T-helper 1 cell (primary cell): ENCODE data around the gene MTREX.
"Not testable (repeated sequence)": the region's sequence is repeated elsewhere in the genome, so short reads cannot be mapped to it uniquely, and the experiment has no call there.

ENCODE experiments used
- DNase-seq, 5 donors: peaks; one replicate each; pipeline ENCODE4 v3.0.0-alpha.2; 2012 to 2020
- total RNA-seq, 4 donors: gene quantifications; one replicate each; lab custom pipeline; 2026; lab: John Stamatoyannopoulos, UW

The MTREX gene
- 68.0 to 88.1 (median 79.9) reads per million in 4 donors for total RNA-seq

GRCh38 chr5:55307383-55308253 is at the start of gene MTREX, which contains the start of gene DHX29:
Gene MTREX, plus strand, starts transcription at chr5:55307989. Its CDS starts 25 bp downstream, at chr5:55308014.
Gene DHX29, minus strand, starts transcription at chr5:55307694. Its CDS starts 121 bp downstream, at chr5:55307573.
- DNase-seq, result peak; percentile 73 to 89 (median 80)

- no peak for DNase-seq
Observed at GRCh38 chr5:55258339-55258738, 49.5 kb upstream of the MTREX start.

GRCh38 chr5:55276771-55277170 is 31.0 kb upstream of the MTREX start:
- no peak for DNase-seq

- DNase-seq, result no peak
Observed at GRCh38 chr5:55278778-55279177, 29.0 kb upstream of the MTREX start.

GRCh38 chr5:55286411-55286933 is 21.3 kb upstream of the MTREX start:
- DNase-seq, result no peak

- no peak for DNase-seq
Observed at GRCh38 chr5:55289808-55290207, 18.0 kb upstream of the MTREX start.

DNA sequence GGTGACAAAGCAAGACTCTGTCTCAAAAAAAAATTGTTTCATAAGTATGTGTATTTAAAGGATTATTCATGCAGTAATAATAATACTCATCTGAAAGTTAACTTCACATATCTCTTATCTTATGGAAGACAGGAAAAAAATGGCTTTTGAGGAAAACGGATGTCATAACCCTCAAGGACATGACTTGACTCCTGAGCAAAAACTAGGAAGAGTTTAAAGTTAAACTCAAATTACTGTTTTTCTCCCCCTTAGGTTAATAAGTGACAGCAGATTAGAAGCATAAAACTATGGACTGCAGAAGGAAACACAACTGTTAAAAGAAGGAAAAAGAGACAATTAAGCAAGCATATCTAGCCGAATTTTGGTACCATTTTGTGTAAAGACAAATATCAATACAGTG is 16.8 kb upstream of the MTREX start:
- no peak for DNase-seq

DNA sequence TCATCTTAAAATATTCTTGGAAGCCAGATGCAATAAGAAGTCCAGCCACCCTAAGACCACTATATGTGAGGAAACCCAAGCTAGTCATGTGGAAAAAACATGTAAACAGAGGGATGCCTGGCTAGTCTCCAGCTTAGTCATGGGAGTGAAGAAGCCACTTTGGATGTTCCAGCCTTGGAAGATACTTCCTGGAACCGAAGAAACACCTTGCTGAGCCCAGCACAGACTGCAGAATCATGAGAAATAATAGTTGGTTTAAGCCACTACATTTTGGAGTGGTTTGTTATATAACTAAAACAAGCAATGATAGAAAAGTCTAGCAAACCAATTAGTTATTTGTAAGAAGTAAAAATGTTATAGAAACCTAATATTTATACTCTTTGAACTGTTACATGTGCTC is 12.9 kb upstream of the MTREX start:
- DNase-seq, result no peak

DNA sequence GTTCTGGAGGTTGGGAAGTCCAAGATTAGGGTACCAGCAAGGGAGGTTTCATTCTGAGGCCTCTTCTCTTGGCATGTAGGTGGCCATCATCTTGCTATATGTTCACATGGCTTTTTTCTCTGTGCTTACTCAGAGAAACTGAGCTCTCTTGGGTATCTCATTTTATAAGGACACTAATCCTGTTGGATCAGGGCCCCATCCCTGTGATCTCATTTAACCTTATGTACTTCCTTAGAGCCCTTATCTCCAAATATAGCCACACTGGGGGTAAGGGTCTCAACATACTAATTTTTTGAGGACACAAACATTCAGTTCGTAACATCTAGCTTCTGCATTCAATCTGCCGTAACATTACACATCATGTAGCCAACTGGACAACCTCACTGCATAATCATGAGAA is 6.9 kb upstream of the MTREX start:
- DNase-seq, result no peak

DNA sequence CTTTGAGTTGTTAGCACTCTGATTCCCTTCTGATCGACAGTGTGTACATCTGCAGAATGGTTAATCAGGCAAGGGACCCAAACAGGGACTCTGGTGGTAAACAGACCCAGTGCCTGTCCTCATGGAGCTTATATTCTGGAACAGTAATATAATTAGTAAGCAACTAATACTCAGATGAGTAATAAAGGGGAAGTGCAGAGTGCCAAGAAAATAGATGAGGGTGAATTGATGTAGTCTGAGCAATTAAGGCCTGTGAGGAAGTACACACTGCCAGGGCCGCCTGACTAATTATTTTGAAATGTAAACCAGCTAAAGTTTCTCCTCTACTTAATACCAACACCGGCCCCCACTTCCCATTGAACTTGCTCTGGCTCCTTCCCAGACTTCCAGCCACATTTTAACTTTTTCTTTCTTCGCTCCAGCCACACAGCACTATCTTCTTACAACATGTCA is 4.5 kb upstream of the MTREX start:
- no peak for DNase-seq

DNA sequence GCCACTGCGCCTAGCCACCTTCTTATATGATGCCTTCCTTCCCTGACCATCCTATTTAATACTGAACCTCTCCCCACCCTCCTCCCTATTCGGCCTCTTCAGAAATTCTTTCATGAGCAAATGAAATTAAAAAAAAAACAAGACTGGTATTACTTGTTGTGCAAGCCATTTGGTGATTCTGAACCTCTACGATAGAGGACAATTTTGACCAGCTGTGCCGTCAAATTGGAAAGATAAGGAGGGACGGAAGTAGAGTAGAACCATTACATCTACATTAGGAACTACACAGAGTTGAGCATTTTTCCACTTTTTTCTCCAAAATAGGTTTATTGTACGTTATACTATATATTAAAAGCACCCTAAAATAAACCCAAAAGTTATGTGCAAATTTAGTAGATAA is 3.2 kb upstream of the MTREX start:
- DNase-seq, result no peak

GRCh38 chr5:55305345-55305744 is 2.4 kb upstream of the MTREX start:
- DNase-seq, result no peak

DNA sequence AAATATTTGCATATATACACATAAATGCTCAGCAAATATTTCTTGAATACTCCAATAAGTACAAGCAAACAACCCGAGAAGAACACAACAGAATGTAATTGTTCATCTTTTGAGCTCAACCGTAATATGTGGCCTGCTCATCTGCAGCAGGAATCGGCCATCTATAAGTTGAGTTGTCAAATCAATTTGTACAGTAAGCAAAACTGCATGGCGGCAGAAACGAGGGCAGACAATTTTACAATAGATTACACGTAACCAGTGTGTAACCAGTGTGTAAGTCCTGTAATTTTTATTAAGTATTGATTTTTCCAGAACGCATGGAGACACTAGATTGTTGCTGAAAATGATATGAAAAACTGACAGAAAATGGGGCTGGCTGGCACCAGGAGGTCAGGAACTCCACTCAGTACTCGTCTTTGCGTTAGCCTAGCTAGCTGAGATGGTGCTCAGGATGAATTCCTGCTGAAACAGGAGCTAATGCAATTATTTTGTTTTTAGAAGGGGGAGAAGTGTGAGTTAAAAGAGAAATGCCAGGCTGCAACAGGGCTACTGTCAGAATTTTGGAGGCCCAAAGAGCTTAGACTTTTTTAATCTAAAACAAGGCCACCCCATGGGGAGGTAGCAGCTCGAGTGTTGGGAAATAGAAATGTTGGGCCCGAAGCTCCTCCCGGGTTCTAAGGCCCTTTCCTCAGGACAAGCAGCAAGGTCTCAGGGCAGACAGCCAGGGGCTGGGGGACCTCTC is 977 bp upstream of the MTREX start:
- DNase-seq, result no peak

- peak in 2 of 5 donors; percentile 14 to 34 for DNase-seq
Observed at GRCh38 chr5:55308254-55308836, 556 bp downstream of the MTREX start.

DNA sequence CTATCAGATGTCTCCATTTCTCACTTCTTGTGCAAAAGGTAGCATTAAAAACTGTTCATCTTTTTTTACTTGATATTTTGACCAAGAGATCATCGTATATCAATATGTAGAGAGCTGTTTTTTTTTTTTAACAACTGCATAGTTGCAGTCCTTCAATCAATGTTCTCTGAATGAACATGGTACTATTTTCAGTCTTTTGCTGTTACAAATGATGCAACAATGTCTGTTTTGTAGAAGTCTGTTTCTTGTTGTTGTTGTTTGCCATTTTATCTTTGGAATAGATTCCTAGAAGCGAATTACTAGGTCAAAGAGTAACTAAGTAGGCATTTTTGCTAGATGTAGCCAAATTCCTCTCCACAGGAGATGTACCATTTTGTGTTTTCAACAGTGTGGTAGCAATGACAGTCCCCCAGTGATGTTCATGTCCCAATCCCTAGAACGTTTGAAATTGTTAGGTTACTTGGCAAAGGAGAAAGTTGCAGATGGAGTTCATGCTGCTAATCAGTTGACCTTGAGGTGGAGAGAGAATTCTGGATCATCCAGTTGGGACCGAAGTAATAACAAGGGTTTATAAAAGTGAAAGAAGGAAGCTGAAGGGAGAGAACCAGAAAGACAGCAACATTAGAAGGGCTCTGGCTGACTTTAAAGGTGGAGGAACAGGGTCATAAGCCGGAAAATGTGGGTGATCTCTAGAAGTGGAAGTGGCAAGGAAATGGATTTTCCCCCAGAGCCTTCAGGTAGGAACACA is 6.3 kb downstream of the MTREX start:
- DNase-seq, result no peak

DNA sequence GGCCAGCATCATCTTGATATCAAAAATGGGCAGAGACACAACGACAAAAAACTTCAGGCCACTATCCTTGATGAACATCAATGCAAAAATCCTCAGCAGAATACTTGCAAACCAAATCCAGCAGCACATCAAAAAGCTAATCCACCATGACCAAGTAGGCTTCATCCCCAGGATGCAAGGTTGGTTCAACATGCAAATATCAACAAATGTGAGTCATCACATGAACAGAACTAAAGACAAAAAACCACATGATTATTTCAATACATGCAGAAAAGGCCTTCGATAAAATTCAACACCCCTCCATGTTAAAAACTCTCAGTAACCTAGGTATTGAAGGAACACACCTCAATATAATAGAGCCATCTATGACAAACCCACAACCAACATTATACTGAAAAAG is 8.5 kb downstream of the MTREX start:
- no peak for DNase-seq

DNA sequence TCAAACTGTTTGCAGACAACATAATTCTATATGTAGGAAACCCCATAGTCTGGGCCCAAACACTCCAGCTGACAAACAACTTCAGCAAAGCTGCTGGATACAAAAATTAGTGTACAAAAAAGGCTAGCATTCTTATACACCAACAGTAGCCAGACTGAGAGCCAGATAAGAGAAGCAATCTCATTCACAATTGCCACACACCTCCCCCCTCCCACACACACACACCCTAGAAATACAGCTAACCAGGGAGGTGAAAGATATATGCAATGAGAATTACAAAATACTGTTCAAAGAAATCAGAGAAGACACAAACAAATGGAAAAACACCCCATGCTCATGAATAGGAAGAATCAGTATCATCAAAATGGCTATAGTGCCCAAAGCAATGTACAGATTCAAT is 9.0 kb downstream of the MTREX start:
- no peak for DNase-seq

GRCh38 chr5:55318237-55318636 is 10.4 kb downstream of the MTREX start:
- not testable (repeated sequence) for DNase-seq

GRCh38 chr5:55319491-55319890 is 11.7 kb downstream of the MTREX start:
- DNase-seq, result no peak

- no peak for DNase-seq
Observed at GRCh38 chr5:55320571-55320970, 12.8 kb downstream of the MTREX start.

DNA sequence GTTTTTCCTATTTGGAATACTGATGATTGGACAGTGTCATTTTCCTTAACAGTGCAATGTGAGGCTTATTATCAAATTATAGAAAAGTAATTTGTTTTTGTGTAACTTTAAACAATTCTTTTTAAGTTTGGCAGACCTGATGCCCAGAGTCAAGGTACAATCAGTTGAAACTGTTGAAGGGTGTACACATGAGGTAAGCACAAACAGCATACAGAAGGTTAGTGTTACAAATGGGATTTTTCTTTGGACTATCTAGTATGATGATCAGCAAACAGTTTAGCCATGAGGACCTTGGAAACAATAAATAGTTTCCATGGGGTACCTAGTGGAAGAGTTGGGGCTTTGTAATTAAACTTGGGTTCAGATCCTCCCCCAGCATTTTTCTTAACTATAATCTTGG is 16.2 kb downstream of the MTREX start:
- DNase-seq, result no peak

DNA sequence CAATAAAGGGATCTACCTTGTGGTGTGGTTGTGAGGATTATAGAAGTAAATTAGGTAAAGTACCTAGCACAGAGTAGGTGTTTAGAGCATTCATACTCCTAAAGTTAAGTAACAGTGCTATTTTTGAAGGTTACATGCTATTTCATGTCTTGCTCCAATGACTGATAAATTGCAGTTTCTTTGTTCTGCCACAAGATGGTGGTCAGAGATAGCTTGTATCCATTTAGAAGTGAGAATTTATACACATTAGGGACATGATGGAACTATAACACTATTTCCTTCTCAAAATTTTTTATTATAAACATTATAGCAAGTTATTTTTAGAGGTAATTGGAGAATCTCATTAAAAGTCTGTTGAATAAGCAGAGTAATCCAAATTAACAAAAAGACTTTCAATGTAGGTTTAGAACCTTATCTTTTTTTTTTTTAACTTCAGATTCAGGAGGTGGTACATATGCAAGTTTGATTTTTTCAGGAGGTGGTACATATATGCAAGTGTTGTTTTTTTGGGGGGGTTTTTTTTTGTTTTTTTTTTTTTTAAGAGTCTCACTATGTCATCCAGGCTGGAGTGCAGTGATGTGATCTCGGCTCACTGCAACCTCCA is 17.1 kb downstream of the MTREX start:
- peak in 1 of 5 donors; percentile 40 for DNase-seq
